CD4-positive, alpha-beta memory T cell (primary cell): ENCODE results near the gene XIRP2. TPM values are rescaled to one million over a fixed set of nuclear protein-coding genes. Genes with fewer than 3 reads are reported as not detected.
"Not testable (repeated sequence)": the region's sequence is repeated elsewhere in the genome, so short reads cannot be mapped to it uniquely, and the experiment has no call there.

Source experiments
- CTCF ChIA-PET: fragments of 350-600 bp; sonication (Branson Sonifier 250); formaldehyde crosslinking; loops from one replicate; lab custom pipeline; 2021; ENCODE audit warnings: inconsistent platforms; ENCODE audit not compliant: partially characterized antibody; lab: Charles Lee
- POLR2A ChIA-PET: fragments of 350-600 bp; sonication (Branson Sonifier 250); formaldehyde crosslinking; loops from one replicate; lab custom pipeline; 2021; ENCODE audit not compliant: partially characterized antibody; lab: Charles Lee
- DNase-seq, 5 donors: peaks; one replicate each; pipeline versions ENCODE4 v3.0.0 to v3.0.0-alpha.2; 2020 to 2022; ENCODE audit warnings: mixed read lengths in 1 of 5
- H3K27ac ChIP-seq: one replicate; pipeline ENCODE4 v1.7.0; 2013; ENCODE audit warnings: low read depth, low read length
- H3K27me3 ChIP-seq: 2 replicates; pipeline ENCODE4 v1.7.0; 2013; ENCODE audit warnings: mild to moderate bottlenecking, low read length, moderate library complexity; ENCODE audit not compliant: insufficient read depth
- H3K36me3 ChIP-seq: 2 replicates; pipeline ENCODE4 v1.7.0; 2013; ENCODE audit warnings: mild to moderate bottlenecking, low read length, moderate library complexity; ENCODE audit not compliant: insufficient read depth
- H3K4me1 ChIP-seq: 2 replicates; pipeline ENCODE4 v1.7.0; 2013; ENCODE audit warnings: mild to moderate bottlenecking, low read length, moderate library complexity; ENCODE audit not compliant: insufficient read depth
- H3K4me3 ChIP-seq, 2 donors: one replicate each; pipeline ENCODE4 v1.7.0; 2013; ENCODE audit warnings: low read length in 2 of 2, mild to moderate bottlenecking in 1 of 2
- H3K9me3 ChIP-seq, 2 donors: one replicate each; pipeline ENCODE4 v1.7.0; 2013; ENCODE audit warnings: low read length in 2 of 2, control low read depth in 1 of 2; ENCODE audit not compliant: control insufficient read depth in 1 of 2
- H3K27ac Mint-ChIP-seq, 7 donors: one replicate each; pipeline ENCODE4 v1.8.0; 2020 to 2021; ENCODE audit warnings: mixed read lengths in 7 of 7, mild to moderate bottlenecking in 6 of 7, inconsistent platforms in 3 of 7, moderate library complexity in 3 of 7
- H3K27me3 Mint-ChIP-seq, 2 donors: one replicate each; pipeline ENCODE4 v1.8.0; 2020 to 2021; ENCODE audit warnings: mixed read lengths in 2 of 2
- H3K36me3 Mint-ChIP-seq, 2 donors: one replicate each; pipeline ENCODE4 v1.8.0; 2020 to 2021; ENCODE audit warnings: mixed read lengths in 2 of 2, inconsistent platforms in 1 of 2, mild to moderate bottlenecking in 1 of 2
- H3K4me1 Mint-ChIP-seq, 4 donors: one replicate each; pipeline ENCODE4 v1.8.0; 2020 to 2021; ENCODE audit warnings: mixed read lengths in 4 of 4, mild to moderate bottlenecking in 1 of 4
- H3K4me3 Mint-ChIP-seq, 8 donors: one replicate each; pipeline ENCODE4 v1.8.0; 2020 to 2021; ENCODE audit warnings: mixed read lengths in 8 of 8, mild to moderate bottlenecking in 7 of 8, moderate library complexity in 6 of 8, inconsistent platforms in 3 of 8
- H3K9me3 Mint-ChIP-seq, 8 donors: one replicate each; pipeline ENCODE4 v1.8.0; 2020 to 2021; ENCODE audit warnings: mixed read lengths in 8 of 8, mild to moderate bottlenecking in 5 of 8, inconsistent platforms in 3 of 8, moderate library complexity in 1 of 8
- intact Hi-C: fragments of 100-400 bp; cut with micrococcal nuclease; formaldehyde crosslinking; loops from one replicate; pipeline ENCODE4 v1.15.1; 2023
- polyA plus RNA-seq, 2 donors: library from polyadenylated mRNA; unstranded; fragments of 300-500 nt; fragmentation: Illumina TruSeq; gene quantifications; one replicate each; pipeline ENCODE4 v1.2.3, GENCODE V29; 2021
- total RNA-seq, 2 experiments: library from RNA; stranded (reverse); gene quantifications; one replicate each; pipeline ENCODE4 v1.2.3, GENCODE V29; 2021

XIRP2 gene
- total and polyA plus RNA-seq, 4 experiments from 2014 or later: not detected

GRCh38 chr2:167059173-167059572, 170.9 kb downstream of the XIRP2 start:
- Histone ChIP-seq H3K36me3 (no peaks in the 10 kb centered on the region), H3K4me1 (no peaks in the 10 kb centered on the region), H3K9me3 (no peaks in the 10 kb centered on the region), H3K27ac (no peak overlapping the region), H3K4me3 (no peak overlapping the region), H3K27me3 (no peaks in the 10 kb centered on the region)
- ChIA-PET POLR2A (no interaction called here), CTCF (no interaction called here)
- H3K27me3 Mint-ChIP-seq: no peaks in the 10 kb centered on the region
- H3K36me3 Mint-ChIP-seq: no peaks in the 10 kb centered on the region
- intact Hi-C loops: no loop called here
- H3K9me3 Mint-ChIP-seq: peaks cover 0 to 8% (median 1%) of the 10 kb centered on the region in 8 donors
- H3K4me3 Mint-ChIP-seq: no peak overlapping the region
- H3K4me1 Mint-ChIP-seq: no peaks in the 10 kb centered on the region
- no peak overlapping the region for H3K27ac Mint-ChIP-seq
- DNase-seq: no peak

- POLR2A ChIA-PET: no interaction called here
- H3K4me3 ChIP-seq: no peak overlapping the region
- CTCF ChIA-PET: no interaction called here
- Mint-ChIP-seq H3K4me3 (no peak overlapping the region), H3K27me3 (no peaks in the 10 kb centered on the region), H3K9me3 (peaks cover 0 to 8% (median 1%) of the 10 kb centered on the region in 8 donors), H3K27ac (no peak overlapping the region), H3K36me3 (no peaks in the 10 kb centered on the region), H3K4me1 (no peaks in the 10 kb centered on the region)
- H3K27me3 ChIP-seq: no peaks in the 10 kb centered on the region
- H3K27ac ChIP-seq: no peak overlapping the region
- intact Hi-C loops: no loop called here
- no peaks in the 10 kb centered on the region for H3K36me3 ChIP-seq
- H3K9me3 ChIP-seq: no peaks in the 10 kb centered on the region
- DNase-seq: no peak
- no peaks in the 10 kb centered on the region for H3K4me1 ChIP-seq
Observed at GRCh38 chr2:167069855-167070254, 181.6 kb downstream of the XIRP2 start.

- POLR2A ChIA-PET, intact Hi-C loops, H3K9me3 ChIP-seq, H3K4me3 Mint-ChIP-seq, H3K4me3 ChIP-seq, H3K27me3 Mint-ChIP-seq, H3K36me3 ChIP-seq, DNase-seq, H3K27ac ChIP-seq, H3K4me1 ChIP-seq, CTCF ChIA-PET, H3K27ac Mint-ChIP-seq, H3K36me3 Mint-ChIP-seq, H3K27me3 ChIP-seq, H3K4me1 Mint-ChIP-seq, H3K9me3 Mint-ChIP-seq: not testable (repeated sequence)
Observed at GRCh38 chr2:167075708-167076107, 187.4 kb downstream of the XIRP2 start.

- H3K27me3 Mint-ChIP-seq, CTCF ChIA-PET, H3K4me3 ChIP-seq, H3K36me3 Mint-ChIP-seq, H3K27me3 ChIP-seq, H3K9me3 ChIP-seq, H3K4me3 Mint-ChIP-seq, H3K27ac ChIP-seq, DNase-seq, intact Hi-C loops, H3K4me1 ChIP-seq, H3K27ac Mint-ChIP-seq, H3K4me1 Mint-ChIP-seq, POLR2A ChIA-PET, H3K36me3 ChIP-seq: not testable (repeated sequence)
- peaks cover 2 to 10% (median 5%) of the 10 kb centered on the region in 8 donors for H3K9me3 Mint-ChIP-seq
Observed at GRCh38 chr2:167098931-167099330, 210.7 kb downstream of the XIRP2 start.

GRCh38 chr2:167100506-167100905, 212.2 kb downstream of the XIRP2 start:
- Histone ChIP-seq H3K27ac (no peak overlapping the region), H3K4me3 (no peak overlapping the region), H3K4me1 (no peaks in the 10 kb centered on the region), H3K9me3 (no peaks in the 10 kb centered on the region), H3K36me3 (no peaks in the 10 kb centered on the region), H3K27me3 (no peaks in the 10 kb centered on the region)
- Mint-ChIP-seq H3K27ac (no peak overlapping the region), H3K4me1 (no peaks in the 10 kb centered on the region), H3K36me3 (no peaks in the 10 kb centered on the region), H3K27me3 (no peaks in the 10 kb centered on the region), H3K9me3 (peaks cover 1 to 13% (median 5%) of the 10 kb centered on the region in 8 donors), H3K4me3 (no peak overlapping the region)
- intact Hi-C loops: no loop called here
- DNase-seq: no peak
- CTCF ChIA-PET: no interaction called here
- POLR2A ChIA-PET: no interaction called here

GRCh38 chr2:167103028-167103756, 214.9 kb downstream of the XIRP2 start:
- intact Hi-C loops: no loop called here
- CTCF ChIA-PET: no interaction called here
- H3K4me1 ChIP-seq: no peaks in the 10 kb centered on the region

GRCh38 chr2:167103757-167104133, 215.5 kb downstream of the XIRP2 start:
- H3K9me3 ChIP-seq: no peaks in the 10 kb centered on the region
- ChIA-PET POLR2A (no interaction called here), CTCF (no interaction called here)
- no peak overlapping the region for H3K4me3 ChIP-seq
- no peak for DNase-seq
- Mint-ChIP-seq H3K27ac (no peak overlapping the region), H3K4me1 (no peaks in the 10 kb centered on the region), H3K27me3 (no peaks in the 10 kb centered on the region), H3K4me3 (no peak overlapping the region), H3K36me3 (no peaks in the 10 kb centered on the region), H3K9me3 (peaks cover 0 to 5% (median under 1%) of the 10 kb centered on the region in 8 donors)
- intact Hi-C loops: no loop called here
- no peaks in the 10 kb centered on the region for H3K36me3 ChIP-seq
- H3K27me3 ChIP-seq: no peaks in the 10 kb centered on the region
- H3K4me1 ChIP-seq: no peaks in the 10 kb centered on the region
- no peak overlapping the region for H3K27ac ChIP-seq

More at GRCh38 chr2:167103028-167103756, 214.9 kb downstream of the XIRP2 start:
- no peak overlapping the region for H3K27ac Mint-ChIP-seq
- no peaks in the 10 kb centered on the region for H3K36me3 Mint-ChIP-seq
- no peaks in the 10 kb centered on the region for H3K27me3 ChIP-seq
- no peaks in the 10 kb centered on the region for H3K9me3 ChIP-seq
- H3K9me3 Mint-ChIP-seq: peaks cover 0 to 5% (median under 1%) of the 10 kb centered on the region in 8 donors
- POLR2A ChIA-PET: no interaction called here
- DNase-seq: no peak
- no peaks in the 10 kb centered on the region for H3K36me3 ChIP-seq
- no peaks in the 10 kb centered on the region for H3K4me1 Mint-ChIP-seq
- H3K4me3 Mint-ChIP-seq: no peak overlapping the region
- no peak overlapping the region for H3K27ac ChIP-seq
- no peaks in the 10 kb centered on the region for H3K27me3 Mint-ChIP-seq
- no peak overlapping the region for H3K4me3 ChIP-seq
